ENCODE data around the gene NAPEPLD. TPM values are rescaled to one million over a fixed set of nuclear protein-coding genes. Genes with fewer than 3 reads are reported as not detected.
"Not testable (repeated sequence)": the region's sequence is repeated elsewhere in the genome, so short reads cannot be mapped to it uniquely, and the experiment has no call there.

Gene NAPEPLD
- total RNA-seq, 2 donors from 2014 or later: 8.1 to 10.9 TPM

- Mint-ChIP-seq H3K36me3 (ENCODE audit: insufficient read depth in 2 of 2) (peaks cover 6 to 9% of the 10 kb centered on the region in 2 donors), H3K4me3 (no peak overlapping the region), H3K27me3 (ENCODE audit: low read depth) (no peaks in the 10 kb centered on the region), H3K9me3 (no peaks in the 10 kb centered on the region), H3K4me1 (ENCODE audit: low read depth) (no peaks in the 10 kb centered on the region), H3K27ac (no peak overlapping the region)
- ATAC-seq (replicated peaks in 1 of 2) (no peak), DNase-seq (no peak)
Measured at GRCh38 chr7:103116511-103116910, 32.4 kb downstream of the NAPEPLD start.

GRCh38 chr7:103115771-103116170 is 33.1 kb downstream of the NAPEPLD start:
- no peak for DNase-seq
- peaks cover 8 to 11% of the 10 kb centered on the region in 2 donors for H3K36me3 Mint-ChIP-seq (ENCODE audit: insufficient read depth in 2 of 2)
- no peaks in the 10 kb centered on the region for H3K4me1 Mint-ChIP-seq (ENCODE audit: low read depth)
- peaks cover 2% of the 10 kb centered on the region in 2 donors for H3K9me3 Mint-ChIP-seq
- H3K27ac Mint-ChIP-seq: no peak overlapping the region
- ATAC-seq (replicated peaks in 1 of 2): no peak
- no peaks in the 10 kb centered on the region for H3K27me3 Mint-ChIP-seq (ENCODE audit: low read depth)
- H3K4me3 Mint-ChIP-seq: no peak overlapping the region

GRCh38 chr7:103114576-103115008 is 34.3 kb downstream of the NAPEPLD start:
- Mint-ChIP-seq H3K36me3 (ENCODE audit: insufficient read depth in 2 of 2) (peaks cover 12 to 16% of the 10 kb centered on the region in 2 donors), H3K27me3 (ENCODE audit: low read depth) (no peaks in the 10 kb centered on the region), H3K9me3 (peaks cover 3 to 5% of the 10 kb centered on the region in 2 donors), H3K4me1 (ENCODE audit: low read depth) (peaks cover under 1% of the 10 kb centered on the region), H3K27ac (no peak overlapping the region), H3K4me3 (no peak overlapping the region)
- no peak for ATAC-seq (replicated peaks in 1 of 2)
- DNase-seq: no peak

GRCh38 chr7:103113164-103113563 is 35.7 kb downstream of the NAPEPLD start:
- ATAC-seq (replicated peaks in 1 of 2): no peak
- H3K36me3 Mint-ChIP-seq (ENCODE audit: insufficient read depth in 2 of 2): peaks cover 17 to 22% of the 10 kb centered on the region in 2 donors
- no peaks in the 10 kb centered on the region for H3K27me3 Mint-ChIP-seq (ENCODE audit: low read depth)
- peaks cover 7 to 10% of the 10 kb centered on the region in 2 donors for H3K9me3 Mint-ChIP-seq
- no peak overlapping the region for H3K27ac Mint-ChIP-seq
- H3K4me3 Mint-ChIP-seq: no peak overlapping the region
- no peak for DNase-seq
- H3K4me1 Mint-ChIP-seq (ENCODE audit: low read depth): peaks cover 11% of the 10 kb centered on the region

GRCh38 chr7:103106703-103107070 is 42.2 kb downstream of the NAPEPLD start:
- not testable (repeated sequence) for ATAC-seq (replicated peaks in 1 of 2); H3K9me3 Mint-ChIP-seq; H3K27me3 Mint-ChIP-seq (ENCODE audit: low read depth); DNase-seq; H3K27ac Mint-ChIP-seq; H3K4me3 Mint-ChIP-seq
- H3K4me1 Mint-ChIP-seq (ENCODE audit: low read depth): peaks cover 11% of the 10 kb centered on the region
- peaks cover 19 to 20% of the 10 kb centered on the region in 2 donors for H3K36me3 Mint-ChIP-seq (ENCODE audit: insufficient read depth in 2 of 2)

GRCh38 chr7:103106005-103106702 is 42.7 kb downstream of the NAPEPLD start:
- no peak for DNase-seq
- H3K4me3 Mint-ChIP-seq: no peak overlapping the region
- H3K27me3 Mint-ChIP-seq (ENCODE audit: low read depth): no peaks in the 10 kb centered on the region
- peaks cover 19 to 20% of the 10 kb centered on the region in 2 donors for H3K36me3 Mint-ChIP-seq (ENCODE audit: insufficient read depth in 2 of 2)
- no peak overlapping the region for H3K27ac Mint-ChIP-seq
- ATAC-seq (replicated peaks in 1 of 2): no peak
- peaks cover 11% of the 10 kb centered on the region for H3K4me1 Mint-ChIP-seq (ENCODE audit: low read depth)
- peaks cover 7 to 10% of the 10 kb centered on the region in 2 donors for H3K9me3 Mint-ChIP-seq

GRCh38 chr7:103101543-103101942 is 47.4 kb downstream of the NAPEPLD start:
- H3K27me3 Mint-ChIP-seq (ENCODE audit: low read depth): no peaks in the 10 kb centered on the region
- H3K4me1 Mint-ChIP-seq (ENCODE audit: low read depth): no peaks in the 10 kb centered on the region
- no peak overlapping the region for H3K4me3 Mint-ChIP-seq
- H3K27ac Mint-ChIP-seq: no peak overlapping the region
- no peaks in the 10 kb centered on the region for H3K9me3 Mint-ChIP-seq
- ATAC-seq (replicated peaks in 1 of 2): no peak
- no peak for DNase-seq
- H3K36me3 Mint-ChIP-seq (ENCODE audit: insufficient read depth in 2 of 2): peaks cover 0 to 8% of the 10 kb centered on the region in 2 donors

- ATAC-seq (replicated peaks in 1 of 2) (no peak), DNase-seq (no peak)
- peaks cover 0 to 9% of the 10 kb centered on the region in 2 donors for H3K36me3 Mint-ChIP-seq (ENCODE audit: insufficient read depth in 2 of 2)
- no peaks in the 10 kb centered on the region for H3K27me3 Mint-ChIP-seq (ENCODE audit: low read depth)
- H3K27ac Mint-ChIP-seq: peak overlapping the region; percentile 24
- no peaks in the 10 kb centered on the region for H3K4me1 Mint-ChIP-seq (ENCODE audit: low read depth)
- no peak overlapping the region for H3K4me3 Mint-ChIP-seq
- no peaks in the 10 kb centered on the region for H3K9me3 Mint-ChIP-seq
Measured at GRCh38 chr7:103100348-103100747, 48.6 kb downstream of the NAPEPLD start.

GRCh38 chr7:103097041-103097440 is 51.9 kb downstream of the NAPEPLD start:
- H3K9me3 Mint-ChIP-seq: no peaks in the 10 kb centered on the region
- H3K27ac Mint-ChIP-seq: no peak overlapping the region
- H3K36me3 Mint-ChIP-seq (ENCODE audit: insufficient read depth in 2 of 2): peaks cover 0 to 9% of the 10 kb centered on the region in 2 donors

GRCh38 chr7:103095558-103095957 is 53.3 kb downstream of the NAPEPLD start:
- not testable (repeated sequence) for ATAC-seq (replicated peaks in 1 of 2); H3K27me3 Mint-ChIP-seq (ENCODE audit: low read depth); H3K4me3 Mint-ChIP-seq; H3K27ac Mint-ChIP-seq; H3K9me3 Mint-ChIP-seq; DNase-seq; H3K4me1 Mint-ChIP-seq (ENCODE audit: low read depth)
- peaks cover 0 to 10% of the 10 kb centered on the region in 2 donors for H3K36me3 Mint-ChIP-seq (ENCODE audit: insufficient read depth in 2 of 2)

More at GRCh38 chr7:103097041-103097440, 51.9 kb downstream of the NAPEPLD start:
- Mint-ChIP-seq H3K27me3 (ENCODE audit: low read depth) (no peaks in the 10 kb centered on the region), H3K4me3 (no peak overlapping the region), H3K4me1 (ENCODE audit: low read depth) (no peaks in the 10 kb centered on the region)
- no peak for ATAC-seq (replicated peaks in 1 of 2)
- no peak for DNase-seq

- H3K4me1 Mint-ChIP-seq (ENCODE audit: low read depth): no peaks in the 10 kb centered on the region
- ATAC-seq (replicated peaks in 1 of 2) (no peak), DNase-seq (no peak)
- H3K36me3 Mint-ChIP-seq (ENCODE audit: insufficient read depth in 2 of 2): peaks cover 0 to 9% of the 10 kb centered on the region in 2 donors
- no peak overlapping the region for H3K4me3 Mint-ChIP-seq
- H3K27ac Mint-ChIP-seq: peak overlapping the region; percentile 46
- no peaks in the 10 kb centered on the region for H3K9me3 Mint-ChIP-seq
- H3K27me3 Mint-ChIP-seq (ENCODE audit: low read depth): no peaks in the 10 kb centered on the region
Measured at GRCh38 chr7:103094102-103094501, 54.8 kb downstream of the NAPEPLD start.

- H3K27me3 Mint-ChIP-seq (ENCODE audit: low read depth): no peaks in the 10 kb centered on the region
- H3K9me3 Mint-ChIP-seq: no peaks in the 10 kb centered on the region
- ATAC-seq (replicated peaks in 1 of 2) (no peak), DNase-seq (no peak)
- H3K4me1 Mint-ChIP-seq (ENCODE audit: low read depth): no peaks in the 10 kb centered on the region
- H3K4me3 Mint-ChIP-seq: no peak overlapping the region
- H3K36me3 Mint-ChIP-seq (ENCODE audit: insufficient read depth in 2 of 2): peaks cover 0 to 12% of the 10 kb centered on the region in 2 donors
- H3K27ac Mint-ChIP-seq: no peak overlapping the region
Measured at GRCh38 chr7:103093429-103093828, 55.5 kb downstream of the NAPEPLD start.

GRCh38 chr7:103092321-103092720 is 56.6 kb downstream of the NAPEPLD start:
- not testable (repeated sequence) for H3K9me3 Mint-ChIP-seq; H3K27ac Mint-ChIP-seq; H3K27me3 Mint-ChIP-seq (ENCODE audit: low read depth); H3K4me1 Mint-ChIP-seq (ENCODE audit: low read depth); H3K4me3 Mint-ChIP-seq; DNase-seq; ATAC-seq (replicated peaks in 1 of 2)
- H3K36me3 Mint-ChIP-seq (ENCODE audit: insufficient read depth in 2 of 2): peaks cover 0 to 14% of the 10 kb centered on the region in 2 donors

GRCh38 chr7:103083210-103083609 is 65.7 kb downstream of the NAPEPLD start:
- DNase-seq: no peak
- Mint-ChIP-seq H3K4me1 (ENCODE audit: low read depth) (peaks cover 10% of the 10 kb centered on the region), H3K4me3 (no peak overlapping the region), H3K27ac (no peak overlapping the region), H3K27me3 (ENCODE audit: low read depth) (no peaks in the 10 kb centered on the region), H3K36me3 (ENCODE audit: insufficient read depth in 2 of 2) (peaks cover 0 to 9% of the 10 kb centered on the region in 2 donors), H3K9me3 (no peaks in the 10 kb centered on the region)
- ATAC-seq (replicated peaks in 1 of 2): no peak

All from activated T-cell treated with anti-CD3 and anti-CD28 coated beads, Interleukin-2, amount 50 U/mL, for 72 hours (primary cell).